Lung (tissue), 12 donors: Measurements from ENCODE around the gene TTC1. TPM values are rescaled to one million over a fixed set of nuclear protein-coding genes. Genes with fewer than 3 reads are reported as not detected.

Experiments used
- ATAC-seq: fragments of 200-7000 bp; cut with Tn5 transposase; one replicate; pipeline ENCODE4 v1.9.1; 2020; ENCODE audit warnings: moderate number of reproducible peaks; ENCODE audit not compliant: insufficient read depth, low FRiP score
- DNase-seq, 3 donors: peaks; one replicate each; pipeline ENCODE4 v3.0.0-alpha.2; 2013 to 2017
- H3K27ac ChIP-seq, 2 donors: one replicate each; pipeline ENCODE4 v1.5.1; 2013; ENCODE audit warnings: mild to moderate bottlenecking in 2 of 2, moderate library complexity in 2 of 2, control low read depth in 1 of 2, inconsistent platforms in 1 of 2, low read depth in 1 of 2, low read length in 1 of 2
- H3K27me3 ChIP-seq, 3 donors: one replicate each; pipeline ENCODE4 v1.5.1; 2013; ENCODE audit warnings: low read length in 2 of 3; ENCODE audit not compliant: control insufficient read depth in 3 of 3, insufficient read depth in 3 of 3
- H3K36me3 ChIP-seq, 4 donors: one replicate each; pipeline ENCODE4 v1.5.1; 2013; ENCODE audit warnings: low read length in 4 of 4, mild to moderate bottlenecking in 1 of 4, moderate library complexity in 1 of 4; ENCODE audit not compliant: control insufficient read depth in 4 of 4, insufficient read depth in 4 of 4
- H3K4me1 ChIP-seq, 5 donors: one replicate each; pipeline ENCODE4 v1.5.1; 2013; ENCODE audit warnings: low read length in 5 of 5, mild to moderate bottlenecking in 2 of 5, moderate library complexity in 1 of 5; ENCODE audit not compliant: control insufficient read depth in 5 of 5, insufficient read depth in 5 of 5
- H3K4me3 ChIP-seq: one replicate; pipeline ENCODE4 v1.5.1; 2013; ENCODE audit warnings: mild to moderate bottlenecking, control low read depth, moderate library complexity
- H3K9ac ChIP-seq, 2 donors: one replicate each; pipeline ENCODE4 v1.5.1; 2013; ENCODE audit warnings: low read length in 2 of 2, control low read depth in 1 of 2; ENCODE audit not compliant: insufficient read depth in 1 of 2
- H3K9me3 ChIP-seq, 4 donors: one replicate each; pipeline ENCODE4 v1.5.1; 2013; ENCODE audit warnings: low read length in 3 of 4, mild to moderate bottlenecking in 1 of 4, moderate library complexity in 1 of 4; ENCODE audit not compliant: control insufficient read depth in 4 of 4, insufficient read depth in 3 of 4
- WGBS, 2 donors: extraction: QIAGEN DNeasy Blood & Tissue Kit; methylation state at CpG; one replicate each; pipeline ENCODE4 v1.1.7; 2013; 5-methylcytosine and 5-hydroxymethylcytosine counted together
- polyA plus RNA-seq, 2 donors: library from polyadenylated mRNA; stranded (reverse); fragments of 200-250 nt; gene quantifications; one replicate each; pipeline ENCODE4 v1.2.1, GENCODE V29; 2013
- total RNA-seq, 2 donors: library from RNA; depleted of rRNA in 1 of 2; stranded (reverse); fragments of >200 nt in 1 of 2; gene quantifications; one replicate each; pipeline ENCODE4 v1.2.1, GENCODE V29; 2014 to 2021
- TF ChIP-seq, protein P1 (sequence below): IDR thresholded peaks from 2 replicates; pipeline ENCODE4 v1.5.1; 2012; ENCODE audit warnings: mild to moderate bottlenecking; ENCODE audit errors: control extremely low read depth, extremely low read depth
- donor health status: control.
- donor health status: control.
- donor health status: Bipolar disorder and iron deficiency.
- donor health status: healthy.
- donor health status: DM: yes; HTN: yes; CAD: no.

TTC1 gene
- total and polyA plus RNA-seq, 4 donors, result 37.3 to 47.5 (median 43.1) TPM

GRCh38 chr5:160030631-160031377, 21.9 kb downstream of the TTC1 start:
- ATAC-seq (no peak), DNase-seq (peak in 2 of 3 donors; percentile 24 to 65)
- H3K9ac ChIP-seq, result peak overlapping the region in 1 of 2 donors; percentile 36
- H3K36me3 ChIP-seq, result peaks cover 4 to 13% (median 9%) of the 10 kb centered on the region in 4 donors
- TF ChIP-seq, protein P1, sequence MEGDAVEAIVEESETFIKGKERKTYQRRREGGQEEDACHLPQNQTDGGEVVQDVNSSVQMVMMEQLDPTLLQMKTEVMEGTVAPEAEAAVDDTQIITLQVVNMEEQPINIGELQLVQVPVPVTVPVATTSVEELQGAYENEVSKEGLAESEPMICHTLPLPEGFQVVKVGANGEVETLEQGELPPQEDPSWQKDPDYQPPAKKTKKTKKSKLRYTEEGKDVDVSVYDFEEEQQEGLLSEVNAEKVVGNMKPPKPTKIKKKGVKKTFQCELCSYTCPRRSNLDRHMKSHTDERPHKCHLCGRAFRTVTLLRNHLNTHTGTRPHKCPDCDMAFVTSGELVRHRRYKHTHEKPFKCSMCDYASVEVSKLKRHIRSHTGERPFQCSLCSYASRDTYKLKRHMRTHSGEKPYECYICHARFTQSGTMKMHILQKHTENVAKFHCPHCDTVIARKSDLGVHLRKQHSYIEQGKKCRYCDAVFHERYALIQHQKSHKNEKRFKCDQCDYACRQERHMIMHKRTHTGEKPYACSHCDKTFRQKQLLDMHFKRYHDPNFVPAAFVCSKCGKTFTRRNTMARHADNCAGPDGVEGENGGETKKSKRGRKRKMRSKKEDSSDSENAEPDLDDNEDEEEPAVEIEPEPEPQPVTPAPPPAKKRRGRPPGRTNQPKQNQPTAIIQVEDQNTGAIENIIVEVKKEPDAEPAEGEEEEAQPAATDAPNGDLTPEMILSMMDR, result no peak
- no peaks in the 10 kb centered on the region for H3K9me3 ChIP-seq
- WGBS, 2 donors, result 68 to 86% methylated on average over 3 of the region's 3 CpGs
- no peaks in the 10 kb centered on the region for H3K27me3 ChIP-seq
- H3K4me1 ChIP-seq, result peaks cover 0 to 19% (median 11%) of the 10 kb centered on the region in 5 donors
- no peak overlapping the region for H3K27ac ChIP-seq
- H3K4me3 ChIP-seq, result no peak overlapping the region

GRCh38 chr5:160033546-160034252, 24.8 kb downstream of the TTC1 start:
- Histone ChIP-seq H3K4me3 (no peak overlapping the region), H3K9ac (no peak overlapping the region), H3K27ac (no peak overlapping the region), H3K36me3 (peaks cover 9 to 17% (median 13%) of the 10 kb centered on the region in 4 donors), H3K4me1 (peaks cover 0 to 20% (median 11%) of the 10 kb centered on the region in 5 donors), H3K9me3 (no peaks in the 10 kb centered on the region), H3K27me3 (no peaks in the 10 kb centered on the region)
- TF ChIP-seq, protein P1, result no peak
- DNase-seq (no peak), ATAC-seq (no peak)
- 57 to 79% methylated on average over 4 of the region's 4 CpGs for WGBS, 2 donors

GRCh38 chr5:160036243-160036642, 27.3 kb downstream of the TTC1 start:
- no peak for DNase-seq
- no peak overlapping the region for H3K9ac ChIP-seq
- 88 to 97% methylated on average over 1 of the region's 1 CpG for WGBS, 2 donors

More at GRCh38 chr5:160036243-160036642, 27.3 kb downstream of the TTC1 start:
- Histone ChIP-seq H3K4me3 (no peak overlapping the region), H3K27ac (no peak overlapping the region), H3K4me1 (peaks cover 0 to 15% (median 5%) of the 10 kb centered on the region in 5 donors), H3K27me3 (no peaks in the 10 kb centered on the region), H3K9me3 (no peaks in the 10 kb centered on the region), H3K36me3 (peaks cover 14 to 19% (median 17%) of the 10 kb centered on the region in 4 donors)
- no peak for ATAC-seq
- TF ChIP-seq, protein P1, result no peak
